NOMO-1 treated with dmso at 0.1 percent for 144 hours (cell line): ENCODE measurements around the gene IDUA.
"Not testable (repeated sequence)": the region's sequence is repeated elsewhere in the genome, so short reads cannot be mapped to it uniquely, and the experiment has no call there.

Experiments
- DNase-seq: peaks from one replicate; lab custom pipeline; 2025; ENCODE audit not compliant: unreplicated experiment; lab: John Stamatoyannopoulos, UW

IDUA gene

GRCh38 chr4:1043162-1043561 lies 56.3 kb downstream of the IDUA start:
- no peak for DNase-seq

- peak; percentile 65 for DNase-seq
These were observed 57.0 kb downstream of the IDUA start for GRCh38 chr4:1043651-1044468.

GRCh38 chr4:1044469-1045192 lies 57.8 kb downstream of the IDUA start:
- no peak for DNase-seq

- DNase-seq, result no peak
These were observed 58.4 kb downstream of the IDUA start for GRCh38 chr4:1045193-1045594.

GRCh38 chr4:1045595-1046201 lies 58.9 kb downstream of the IDUA start:
- DNase-seq, result no peak

GRCh38 chr4:1046581-1047011 lies 59.8 kb downstream of the IDUA start:
- DNase-seq, result not testable (repeated sequence)

GRCh38 chr4:1047106-1047975 lies 60.5 kb downstream of the IDUA start:
- no peak for DNase-seq

- no peak for DNase-seq
These were observed 61.3 kb downstream of the IDUA start for GRCh38 chr4:1047976-1048772.

GRCh38 chr4:1048773-1049590 lies 62.1 kb downstream of the IDUA start:
- peak; percentile 33 for DNase-seq

- no peak for DNase-seq
These were observed 62.7 kb downstream of the IDUA start for GRCh38 chr4:1049591-1049905.

- no peak for DNase-seq
These were observed 63.8 kb downstream of the IDUA start for GRCh38 chr4:1050486-1051213.

GRCh38 chr4:1051472-1051871 lies 64.6 kb downstream of the IDUA start:
- no peak for DNase-seq

GRCh38 chr4:1052231-1052671 lies 65.4 kb downstream of the IDUA start:
- DNase-seq, result no peak

GRCh38 chr4:1053080-1053661 lies 66.3 kb downstream of the IDUA start:
- no peak for DNase-seq

- not testable (repeated sequence) for DNase-seq
These were observed 67.0 kb downstream of the IDUA start for GRCh38 chr4:1053891-1054290.
